ENCODE data around the gene TSKS.

Gene TSKS

GRCh38 chr19:49774969-49775368, 11.9 kb upstream of the TSKS start:
- no peak overlapping the region for H3K4me3 ChIP-seq (ENCODE audit: low read depth, low read length)
- H3K4me1 ChIP-seq (ENCODE audit: control insufficient read depth, insufficient read depth, low read length), result no peaks in the 10 kb centered on the region
- H3K9ac ChIP-seq (ENCODE audit: low read depth, low read length), result no peak overlapping the region
- H3K9me3 ChIP-seq (ENCODE audit: control insufficient read depth, insufficient read depth, low read length), result no peaks in the 10 kb centered on the region
- H3K36me3 ChIP-seq (ENCODE audit: control insufficient read depth, insufficient read depth, low read length), result no peaks in the 10 kb centered on the region
- H3K27me3 ChIP-seq (ENCODE audit: control insufficient read depth, insufficient read depth, low read length), result no peaks in the 10 kb centered on the region

GRCh38 chr19:49773663-49774350, 10.7 kb upstream of the TSKS start:
- no peaks in the 10 kb centered on the region for H3K9me3 ChIP-seq (ENCODE audit: control insufficient read depth, insufficient read depth, low read length)
- H3K4me1 ChIP-seq (ENCODE audit: control insufficient read depth, insufficient read depth, low read length), result no peaks in the 10 kb centered on the region
- no peak overlapping the region for H3K9ac ChIP-seq (ENCODE audit: low read depth, low read length)
- H3K27me3 ChIP-seq (ENCODE audit: control insufficient read depth, insufficient read depth, low read length), result no peaks in the 10 kb centered on the region
- H3K36me3 ChIP-seq (ENCODE audit: control insufficient read depth, insufficient read depth, low read length), result no peaks in the 10 kb centered on the region
- no peak overlapping the region for H3K4me3 ChIP-seq (ENCODE audit: low read depth, low read length)

- no peaks in the 10 kb centered on the region for H3K4me1 ChIP-seq (ENCODE audit: control insufficient read depth, insufficient read depth, low read length)
- no peaks in the 10 kb centered on the region for H3K9me3 ChIP-seq (ENCODE audit: control insufficient read depth, insufficient read depth, low read length)
- H3K9ac ChIP-seq (ENCODE audit: low read depth, low read length), result peak overlapping the region; percentile 12
- H3K36me3 ChIP-seq (ENCODE audit: control insufficient read depth, insufficient read depth, low read length), result no peaks in the 10 kb centered on the region
- no peaks in the 10 kb centered on the region for H3K27me3 ChIP-seq (ENCODE audit: control insufficient read depth, insufficient read depth, low read length)
- no peak overlapping the region for H3K4me3 ChIP-seq (ENCODE audit: low read depth, low read length)
These were observed 9.8 kb upstream of the TSKS start for GRCh38 chr19:49772850-49773432.

- Histone ChIP-seq H3K27me3 (ENCODE audit: control insufficient read depth, insufficient read depth, low read length) (no peaks in the 10 kb centered on the region), H3K9me3 (ENCODE audit: control insufficient read depth, insufficient read depth, low read length) (no peaks in the 10 kb centered on the region), H3K4me3 (ENCODE audit: low read depth, low read length) (no peak overlapping the region), H3K36me3 (ENCODE audit: control insufficient read depth, insufficient read depth, low read length) (no peaks in the 10 kb centered on the region), H3K9ac (ENCODE audit: low read depth, low read length) (no peak overlapping the region), H3K4me1 (ENCODE audit: control insufficient read depth, insufficient read depth, low read length) (peaks cover 3% of the 10 kb centered on the region)
These were observed 8.6 kb upstream of the TSKS start for GRCh38 chr19:49771674-49772139.

- peaks cover 3% of the 10 kb centered on the region for H3K4me1 ChIP-seq (ENCODE audit: control insufficient read depth, insufficient read depth, low read length)
- H3K27me3 ChIP-seq (ENCODE audit: control insufficient read depth, insufficient read depth, low read length), result no peaks in the 10 kb centered on the region
- H3K9ac ChIP-seq (ENCODE audit: low read depth, low read length), result no peak overlapping the region
- H3K4me3 ChIP-seq (ENCODE audit: low read depth, low read length), result no peak overlapping the region
- H3K36me3 ChIP-seq (ENCODE audit: control insufficient read depth, insufficient read depth, low read length), result no peaks in the 10 kb centered on the region
- no peaks in the 10 kb centered on the region for H3K9me3 ChIP-seq (ENCODE audit: control insufficient read depth, insufficient read depth, low read length)
These were observed 7.4 kb upstream of the TSKS start for GRCh38 chr19:49770529-49770928.

GRCh38 chr19:49767967-49768581, 5.0 kb upstream of the TSKS start:
- H3K4me1 ChIP-seq (ENCODE audit: control insufficient read depth, insufficient read depth, low read length), result peaks cover 3% of the 10 kb centered on the region
- H3K36me3 ChIP-seq (ENCODE audit: control insufficient read depth, insufficient read depth, low read length), result no peaks in the 10 kb centered on the region
- H3K9me3 ChIP-seq (ENCODE audit: control insufficient read depth, insufficient read depth, low read length), result no peaks in the 10 kb centered on the region
- H3K4me3 ChIP-seq (ENCODE audit: low read depth, low read length), result peak overlapping the region; percentile 85
- no peak overlapping the region for H3K9ac ChIP-seq (ENCODE audit: low read depth, low read length)
- no peaks in the 10 kb centered on the region for H3K27me3 ChIP-seq (ENCODE audit: control insufficient read depth, insufficient read depth, low read length)

GRCh38 chr19:49767381-49767780, 4.3 kb upstream of the TSKS start:
- H3K4me1 ChIP-seq (ENCODE audit: control insufficient read depth, insufficient read depth, low read length), result peaks cover 3% of the 10 kb centered on the region
- H3K9ac ChIP-seq (ENCODE audit: low read depth, low read length), result peak overlapping the region; percentile 65
- no peaks in the 10 kb centered on the region for H3K9me3 ChIP-seq (ENCODE audit: control insufficient read depth, insufficient read depth, low read length)
- H3K27me3 ChIP-seq (ENCODE audit: control insufficient read depth, insufficient read depth, low read length), result no peaks in the 10 kb centered on the region
- H3K36me3 ChIP-seq (ENCODE audit: control insufficient read depth, insufficient read depth, low read length), result no peaks in the 10 kb centered on the region
- H3K4me3 ChIP-seq (ENCODE audit: low read depth, low read length), result peak overlapping the region; percentile 85

GRCh38 chr19:49766930-49767299, 3.8 kb upstream of the TSKS start, which contains the start of gene AP2A1:
Gene AP2A1, plus strand, starts transcription at chr19:49767001. Its CDS starts 133 bp downstream, at chr19:49767134.
- no peaks in the 10 kb centered on the region for H3K9me3 ChIP-seq (ENCODE audit: control insufficient read depth, insufficient read depth, low read length)
- H3K27me3 ChIP-seq (ENCODE audit: control insufficient read depth, insufficient read depth, low read length), result no peaks in the 10 kb centered on the region
- H3K36me3 ChIP-seq (ENCODE audit: control insufficient read depth, insufficient read depth, low read length), result no peaks in the 10 kb centered on the region
- peaks cover 3% of the 10 kb centered on the region for H3K4me1 ChIP-seq (ENCODE audit: control insufficient read depth, insufficient read depth, low read length)
- peak within 1 kb of the TSS; percentile 88 for H3K9ac ChIP-seq (ENCODE audit: low read depth, low read length)
- H3K4me3 ChIP-seq (ENCODE audit: low read depth, low read length), result peak within 1 kb of the TSS; percentile 85

GRCh38 chr19:49766007-49766929, 3.2 kb upstream of the TSKS start:
- Histone ChIP-seq H3K4me3 (ENCODE audit: low read depth, low read length) (peak overlapping the region; percentile 51), H3K36me3 (ENCODE audit: control insufficient read depth, insufficient read depth, low read length) (no peaks in the 10 kb centered on the region), H3K27me3 (ENCODE audit: control insufficient read depth, insufficient read depth, low read length) (no peaks in the 10 kb centered on the region), H3K9ac (ENCODE audit: low read depth, low read length) (peak overlapping the region; percentile 88), H3K9me3 (ENCODE audit: control insufficient read depth, insufficient read depth, low read length) (no peaks in the 10 kb centered on the region), H3K4me1 (ENCODE audit: control insufficient read depth, insufficient read depth, low read length) (peaks cover 3% of the 10 kb centered on the region)

- no peak overlapping the region for H3K9ac ChIP-seq (ENCODE audit: low read depth, low read length)
- H3K4me3 ChIP-seq (ENCODE audit: low read depth, low read length), result no peak overlapping the region
- H3K27me3 ChIP-seq (ENCODE audit: control insufficient read depth, insufficient read depth, low read length), result no peaks in the 10 kb centered on the region
- H3K4me1 ChIP-seq (ENCODE audit: control insufficient read depth, insufficient read depth, low read length), result peaks cover 3% of the 10 kb centered on the region
- H3K36me3 ChIP-seq (ENCODE audit: control insufficient read depth, insufficient read depth, low read length), result no peaks in the 10 kb centered on the region
- no peaks in the 10 kb centered on the region for H3K9me3 ChIP-seq (ENCODE audit: control insufficient read depth, insufficient read depth, low read length)
These were observed 1.2 kb upstream of the TSKS start for GRCh38 chr19:49764341-49764740.

GRCh38 chr19:49761625-49762311, 1.3 kb downstream of the TSKS start:
- Histone ChIP-seq H3K9me3 (ENCODE audit: control insufficient read depth, insufficient read depth, low read length) (no peaks in the 10 kb centered on the region), H3K9ac (ENCODE audit: low read depth, low read length) (no peak overlapping the region), H3K36me3 (ENCODE audit: control insufficient read depth, insufficient read depth, low read length) (no peaks in the 10 kb centered on the region), H3K4me3 (ENCODE audit: low read depth, low read length) (no peak overlapping the region), H3K4me1 (ENCODE audit: control insufficient read depth, insufficient read depth, low read length) (peaks cover 2% of the 10 kb centered on the region), H3K27me3 (ENCODE audit: control insufficient read depth, insufficient read depth, low read length) (no peaks in the 10 kb centered on the region)

Measured in iPS-15b (cell line).